RWPE1 (cell line): ENCODE measurements around the gene SCGB1C1.

Experiments used
- CTCF ChIA-PET: fragments of 350-600 bp; sonication (Branson Sonifier 250); formaldehyde crosslinking; extraction: SDS; loops from one replicate; lab custom pipeline; 2021; lab: Yijun Ruan, JAX
- POLR2A ChIA-PET: fragments of 400-600 bp; formaldehyde crosslinking; extraction: SDS; loops from one replicate; lab custom pipeline; 2020; ENCODE audit warnings: antibody characterized with exemption; ENCODE audit not compliant: low non-redundant PET; lab: Yijun Ruan, JAX
- DNase-seq: peaks from one replicate; pipeline ENCODE4 v3.0.0; 2012; ENCODE audit warnings: low spot score
- H3K27ac ChIP-seq: fragments of 450-650 bp; 2 replicates; pipeline ENCODE4 v1.5.1; 2017
- CTCF ChIP-seq: fragments of 450-650 bp; conservative IDR thresholded peaks from 2 replicates; pipeline ENCODE4 v1.5.1; 2017; ENCODE audit warnings: low read depth, mild to moderate bottlenecking

SCGB1C1 gene

GRCh38 chr11:202490-202889 is 9.6 kb downstream of the SCGB1C1 start:
- CTCF ChIA-PET, result no interaction called here
- H3K27ac ChIP-seq, result peak overlapping the region; percentile 9; the same call in 1 of the 2 replicates
- no peak for TF ChIP-seq CTCF
- no peak for DNase-seq
- POLR2A ChIA-PET, result no interaction called here

GRCh38 chr11:203056-203944 is 10.4 kb downstream of the SCGB1C1 start:
- no peak for TF ChIP-seq CTCF
- POLR2A ChIA-PET, result no interaction called here
- no peak for DNase-seq
- CTCF ChIA-PET, result interaction anchor here (0.6 kb wide), 2 partner anchors 9 to 684 kb away, joined by 3 read pairs; no protein-coding TSS in a partner anchor
- H3K27ac ChIP-seq, result 0 out of 2 replicates have a peak overlapping the region, but pooled peaks have one; percentile 99

- H3K27ac ChIP-seq, result 0 out of 2 replicates have a peak overlapping the region, but pooled peaks have one; percentile 99
- TF ChIP-seq CTCF, result no peak
- ChIA-PET CTCF (interaction anchor here (0.6 kb wide), 2 partner anchors 8 to 683 kb away, joined by 3 read pairs; no protein-coding TSS in a partner anchor), POLR2A (no interaction called here)
- no peak for DNase-seq
These were observed 11.2 kb downstream of the SCGB1C1 start for GRCh38 chr11:203945-204586.

GRCh38 chr11:204587-205109 is 11.8 kb downstream of the SCGB1C1 start:
- peak overlapping the region; percentile 99; the same call in 1 of the 2 replicates for H3K27ac ChIP-seq
- no peak for TF ChIP-seq CTCF
- no peak for DNase-seq
- ChIA-PET POLR2A (interaction anchor here (0.6 kb wide), 1 partner anchor 31 kb away, joined by 3 read pairs; no protein-coding TSS in a partner anchor), CTCF (no interaction called here)

GRCh38 chr11:205221-206001 is 12.5 kb downstream of the SCGB1C1 start:
- ChIA-PET CTCF (no interaction called here), POLR2A (interaction anchor here (0.6 kb wide), 1 partner anchor 30 kb away, joined by 3 read pairs; no protein-coding TSS in a partner anchor)

More at GRCh38 chr11:205221-206001, 12.5 kb downstream of the SCGB1C1 start:
- no peak for DNase-seq
- H3K27ac ChIP-seq, result peak overlapping the region; percentile 99
- TF ChIP-seq CTCF, result no peak
